Activated CD8-positive, alpha-beta memory T cell treated with anti-CD3 and anti-CD28 coated beads, Interleukin-2, amount 10 ng/mL, durations not matched to agents 7 days and 5 days (primary cell): Measurements from ENCODE around the gene UQCRH. TPM values are rescaled to one million over a fixed set of nuclear protein-coding genes. Genes with fewer than 3 reads are reported as not detected.
"Not testable (repeated sequence)": the region's sequence is repeated elsewhere in the genome, so short reads cannot be mapped to it uniquely, and the experiment has no call there.

ENCODE experiments used
- ATAC-seq: fragments of 150-1000 bp; cut with Tn5 transposase; one replicate; pipeline ENCODE4 v1.10.0; 2021; ENCODE audit warnings: moderate library complexity
- CTCF ChIA-PET: fragments of 350-600 bp; sonication (Branson Sonifier 250); formaldehyde crosslinking; loops from one replicate; lab custom pipeline; 2021; ENCODE audit warnings: antibody characterized with exemption; lab: Charles Lee
- DNase-seq: peaks from one replicate; pipeline ENCODE4 v3.0.0-alpha.2; 2020
- H3K27ac Mint-ChIP-seq: one replicate; pipeline ENCODE4 v1.8.0; 2021; ENCODE audit warnings: mild to moderate bottlenecking, mixed read lengths
- H3K27me3 Mint-ChIP-seq: one replicate; pipeline ENCODE4 v1.8.0; 2021; ENCODE audit warnings: mixed read lengths
- H3K36me3 Mint-ChIP-seq: one replicate; pipeline ENCODE4 v1.8.0; 2021; ENCODE audit warnings: mild to moderate bottlenecking, mixed read lengths
- H3K4me1 Mint-ChIP-seq: one replicate; pipeline ENCODE4 v1.8.0; 2021; ENCODE audit warnings: mixed read lengths
- H3K4me3 Mint-ChIP-seq: one replicate; pipeline ENCODE4 v1.8.0; 2021; ENCODE audit warnings: mild to moderate bottlenecking, moderate library complexity, mixed read lengths
- H3K9me3 Mint-ChIP-seq: one replicate; pipeline ENCODE4 v1.8.0; 2022; ENCODE audit warnings: low read depth, mixed read lengths
- total RNA-seq, 2 experiments: library from RNA; stranded (reverse); gene quantifications; one replicate each; pipeline ENCODE4 v1.2.3, GENCODE V29; 2021

UQCRH gene
- total RNA-seq, 2 experiments from 2014 or later: 279 to 302 TPM

DNA sequence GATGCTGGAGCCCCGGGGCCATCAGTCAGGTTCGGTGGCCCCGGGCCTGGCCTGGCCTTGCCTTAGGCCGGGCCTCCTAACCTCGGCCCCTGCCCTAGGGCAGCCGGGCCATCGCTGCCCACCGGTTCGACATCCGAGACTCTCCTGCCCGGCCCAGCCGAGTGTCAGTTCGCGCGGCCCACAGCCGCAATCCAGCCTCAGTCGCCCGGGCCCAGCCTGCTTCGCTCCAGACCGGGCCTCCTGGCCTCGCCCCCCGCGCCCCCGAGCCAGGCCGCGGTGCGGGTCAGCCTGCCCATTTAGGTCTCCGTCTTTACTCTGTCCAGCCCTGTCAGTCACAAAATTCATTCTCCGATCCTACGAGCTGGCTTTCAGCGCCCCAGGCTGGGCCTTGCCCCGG, 859 bp upstream of the UQCRH start:
- peaks cover 16% of the 10 kb centered on the region for H3K36me3 Mint-ChIP-seq
- peak overlapping the region; percentile 100 for H3K4me3 Mint-ChIP-seq
- DNase-seq: no peak
- no peaks in the 10 kb centered on the region for H3K27me3 Mint-ChIP-seq
- H3K4me1 Mint-ChIP-seq: peaks cover 45% of the 10 kb centered on the region
- CTCF ChIA-PET: interaction anchor here (0.7 to 2.6 kb wide), 4 partner anchors 38 to 104 kb away, joined by 3 to 26 read pairs (median 8); partner anchors contain the start of gene NSUN4
- peak; percentile 24 for ATAC-seq
- H3K9me3 Mint-ChIP-seq: no peaks in the 10 kb centered on the region
- H3K27ac Mint-ChIP-seq: peak overlapping the region; percentile 98

- Mint-ChIP-seq H3K27ac (peak overlapping the region; percentile 98), H3K4me3 (peak overlapping the region; percentile 100), H3K36me3 (peaks cover 11% of the 10 kb centered on the region), H3K27me3 (no peaks in the 10 kb centered on the region), H3K9me3 (no peaks in the 10 kb centered on the region), H3K4me1 (peaks cover 53% of the 10 kb centered on the region)
- ATAC-seq: no peak
- no peak for DNase-seq
- CTCF ChIA-PET: interaction anchor here (0.6 to 2.6 kb wide), 5 partner anchors 37 to 59 kb away, joined by 3 to 26 read pairs (median 3); partner anchors contain the start of genes NSUN4 and RAD54L
These were observed 401 bp downstream of the UQCRH start for GRCh38 chr1:46303872-46304326.

DNA sequence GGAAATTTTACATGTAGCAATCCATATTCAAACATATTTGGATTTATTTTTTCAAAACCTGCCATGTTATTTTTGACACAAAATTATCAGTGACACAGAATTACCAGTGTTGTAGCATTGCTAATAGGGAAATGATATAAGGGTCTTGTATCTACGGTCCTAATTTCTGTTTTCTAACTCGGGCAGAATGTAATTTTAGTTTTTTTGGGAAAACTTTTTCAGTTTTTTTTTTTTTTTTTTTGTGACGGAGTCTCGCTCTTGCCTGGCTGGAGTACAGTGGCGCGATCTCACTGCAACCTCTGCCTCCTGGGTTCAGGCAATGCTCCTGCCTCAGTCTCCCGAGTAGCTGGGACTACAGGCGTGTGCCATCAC, 2.6 kb downstream of the UQCRH start:
- Mint-ChIP-seq H3K36me3 (peaks cover 24% of the 10 kb centered on the region), H3K27ac (peak overlapping the region; percentile 18), H3K4me1 (peaks cover 43% of the 10 kb centered on the region), H3K27me3 (no peaks in the 10 kb centered on the region), H3K9me3 (no peaks in the 10 kb centered on the region), H3K4me3 (peak overlapping the region; percentile 28)
- CTCF ChIA-PET: interaction anchor here (1.7 kb wide), 1 partner anchor 9 kb away, joined by 3 read pairs; no protein-coding TSS in a partner anchor
- no peak for DNase-seq
- ATAC-seq: no peak

GRCh38 chr1:46309401-46310159, 6.1 kb downstream of the UQCRH start:
- Mint-ChIP-seq H3K27me3 (no peaks in the 10 kb centered on the region), H3K4me3 (no peak overlapping the region), H3K4me1 (peaks cover 34% of the 10 kb centered on the region), H3K27ac (no peak overlapping the region), H3K9me3 (no peaks in the 10 kb centered on the region), H3K36me3 (peaks cover 38% of the 10 kb centered on the region)
- ATAC-seq (no peak), DNase-seq (no peak)
- CTCF ChIA-PET: interaction anchor here (1.4 to 3.0 kb wide), 2 partner anchors 32 to 39 kb away, joined by 4 to 12 read pairs; no protein-coding TSS in a partner anchor

- no peaks in the 10 kb centered on the region for H3K27me3 Mint-ChIP-seq
- H3K4me1 Mint-ChIP-seq: peaks cover 28% of the 10 kb centered on the region
- CTCF ChIA-PET: interaction anchor here (3.0 kb wide), 1 partner anchor 38 kb away, joined by 12 read pairs; no protein-coding TSS in a partner anchor
- H3K4me3 Mint-ChIP-seq: no peak overlapping the region
- ATAC-seq: no peak
- H3K27ac Mint-ChIP-seq: no peak overlapping the region
- no peak for DNase-seq
- H3K9me3 Mint-ChIP-seq: no peaks in the 10 kb centered on the region
- peaks cover 40% of the 10 kb centered on the region for H3K36me3 Mint-ChIP-seq
These were observed 6.8 kb downstream of the UQCRH start for GRCh38 chr1:46310321-46310720.

- CTCF ChIA-PET: no interaction called here
- ATAC-seq: no peak
- Mint-ChIP-seq H3K9me3 (no peaks in the 10 kb centered on the region), H3K4me1 (peaks cover 2% of the 10 kb centered on the region), H3K36me3 (peaks cover 32% of the 10 kb centered on the region), H3K4me3 (no peak overlapping the region), H3K27ac (no peak overlapping the region), H3K27me3 (no peaks in the 10 kb centered on the region)
- DNase-seq: no peak
These were observed 12.3 kb downstream of the UQCRH start for GRCh38 chr1:46315669-46316403.

DNA sequence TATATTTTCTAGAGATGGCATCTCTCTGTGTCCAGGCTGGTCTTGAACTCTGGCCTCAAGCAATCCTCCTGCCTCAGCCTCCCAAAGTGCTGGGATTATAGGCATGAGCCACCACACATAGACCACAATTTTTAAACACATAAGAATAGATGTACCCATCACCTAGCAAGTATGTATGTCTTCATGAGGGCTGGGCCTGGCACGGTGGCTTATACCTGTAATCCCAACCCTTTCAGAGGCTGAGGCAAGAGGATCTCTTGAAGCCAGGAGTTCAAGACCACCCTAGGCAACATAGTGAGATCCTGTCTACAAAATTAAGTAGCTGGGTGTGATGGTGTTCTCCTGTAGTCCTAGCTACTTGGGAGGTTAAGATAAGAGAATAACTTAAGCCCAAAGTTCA, 13.8 kb downstream of the UQCRH start:
- no peak for ATAC-seq

GRCh38 chr1:46319301-46319700, 15.8 kb downstream of the UQCRH start:
- DNase-seq, H3K27ac Mint-ChIP-seq, H3K4me3 Mint-ChIP-seq, ATAC-seq, H3K27me3 Mint-ChIP-seq, H3K9me3 Mint-ChIP-seq, H3K4me1 Mint-ChIP-seq: not testable (repeated sequence)
- peaks cover 13% of the 10 kb centered on the region for H3K36me3 Mint-ChIP-seq
- CTCF ChIA-PET: interaction anchor here (1.0 kb wide), 1 partner anchor 8 kb away, joined by 3 read pairs; no protein-coding TSS in a partner anchor

More for the DNA sequence above, 13.8 kb downstream of the UQCRH start:
- Mint-ChIP-seq H3K4me3 (no peak overlapping the region), H3K36me3 (peaks cover 21% of the 10 kb centered on the region), H3K9me3 (no peaks in the 10 kb centered on the region), H3K27ac (no peak overlapping the region), H3K4me1 (peaks cover 2% of the 10 kb centered on the region), H3K27me3 (no peaks in the 10 kb centered on the region)
- DNase-seq: no peak
- CTCF ChIA-PET: interaction anchor here (0.9 to 1.5 kb wide), 2 partner anchors 23 to 30 kb away, joined by 3 to 7 read pairs; partner anchors contain the start of gene NSUN4

- H3K9me3 Mint-ChIP-seq, ATAC-seq, H3K27ac Mint-ChIP-seq, H3K27me3 Mint-ChIP-seq, H3K4me3 Mint-ChIP-seq, H3K36me3 Mint-ChIP-seq, DNase-seq, CTCF ChIA-PET, H3K4me1 Mint-ChIP-seq: not testable (repeated sequence)
These were observed 16.7 kb downstream of the UQCRH start for GRCh38 chr1:46319960-46320914.

DNA sequence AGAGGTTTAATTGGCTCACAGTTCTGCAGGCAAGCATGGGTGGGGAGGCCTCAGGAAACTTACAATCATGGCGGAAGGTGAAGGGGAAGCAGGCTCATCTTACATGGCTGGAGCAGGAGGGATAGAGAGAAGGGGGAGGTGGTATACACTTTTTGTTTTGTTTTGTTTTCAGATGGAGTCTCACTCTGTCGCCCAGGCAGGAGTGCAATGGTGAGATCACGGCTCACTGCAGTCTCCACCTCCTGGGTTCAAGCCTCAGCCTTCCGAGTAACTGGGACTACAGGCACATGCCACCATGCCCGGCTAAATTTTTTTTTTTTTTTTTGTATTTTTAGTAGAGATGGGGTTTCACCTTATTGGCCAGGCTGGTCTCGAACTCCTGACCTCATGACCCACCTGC, 18.7 kb downstream of the UQCRH start:
- ATAC-seq, H3K36me3 Mint-ChIP-seq, H3K27me3 Mint-ChIP-seq, H3K4me1 Mint-ChIP-seq, H3K4me3 Mint-ChIP-seq, H3K9me3 Mint-ChIP-seq, H3K27ac Mint-ChIP-seq, DNase-seq: not testable (repeated sequence)
- CTCF ChIA-PET: interaction anchor here (0.6 kb wide), 1 partner anchor 18 kb away, joined by 3 read pairs; no protein-coding TSS in a partner anchor

- ATAC-seq, DNase-seq, H3K27ac Mint-ChIP-seq, H3K4me3 Mint-ChIP-seq, CTCF ChIA-PET, H3K36me3 Mint-ChIP-seq, H3K27me3 Mint-ChIP-seq, H3K4me1 Mint-ChIP-seq, H3K9me3 Mint-ChIP-seq: not testable (repeated sequence)
These were observed 22.0 kb downstream of the UQCRH start for GRCh38 chr1:46325285-46326076.

- not testable (repeated sequence) for H3K36me3 Mint-ChIP-seq, H3K27ac Mint-ChIP-seq, H3K27me3 Mint-ChIP-seq, H3K9me3 Mint-ChIP-seq, H3K4me1 Mint-ChIP-seq, ATAC-seq, DNase-seq, H3K4me3 Mint-ChIP-seq
- CTCF ChIA-PET: interaction anchor here (0.8 to 2.8 kb wide), 3 partner anchors 19 to 119 kb away, joined by 3 to 8 read pairs (median 4); no protein-coding TSS in a partner anchor
These were observed 24.7 kb downstream of the UQCRH start for GRCh38 chr1:46328182-46328581.
